ENCODE results near the gene RIF1. TPM values are rescaled to one million over a fixed set of nuclear protein-coding genes. Genes with fewer than 3 reads are reported as not detected.

Gene RIF1
- total RNA-seq, 1 experiment from 2014 or later = 123 TPM

DNA sequence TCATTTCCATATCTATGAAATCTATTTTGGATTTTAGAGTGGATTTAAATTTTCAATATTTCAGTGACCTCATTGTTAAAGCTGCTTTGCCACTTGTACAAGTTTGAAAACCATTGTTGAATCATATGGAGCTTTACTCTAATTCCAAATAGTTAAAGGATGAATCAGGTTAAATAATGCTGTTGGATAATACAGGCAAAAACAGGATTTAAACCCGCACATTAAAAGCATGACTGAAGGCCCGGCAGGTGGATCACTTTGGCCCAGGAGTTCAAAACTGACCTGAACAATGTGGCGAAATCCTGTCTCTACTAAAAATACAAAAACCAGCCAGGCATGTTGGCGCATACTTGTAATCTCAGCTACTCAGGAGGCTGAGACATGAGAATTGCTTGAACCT, 68.3 kb downstream of the RIF1 start:
- Histone ChIP-seq H3K27me3 (ENCODE audit: insufficient read depth, low read length) (no peaks in the 10 kb centered on the region), H3K14ac (ENCODE audit: insufficient read depth, low read length) (no peak overlapping the region), H3K9me3 (ENCODE audit: control insufficient read depth, low read depth, low read length) (no peaks in the 10 kb centered on the region), H4K8ac (replicated peaks; ENCODE audit: insufficient read length, low read depth, low read length) (no peak overlapping the region), H3K23ac (ENCODE audit: insufficient read length, low read depth, low read length) (no peak overlapping the region), H3K4me1 (ENCODE audit: insufficient read depth, low read length) (no peaks in the 10 kb centered on the region), H3K79me2 (ENCODE audit: insufficient read depth, low read length) (no peaks in the 10 kb centered on the region), H3K18ac (ENCODE audit: insufficient read length, low read depth, low read length) (no peak overlapping the region), H2AK5ac (ENCODE audit: insufficient read length, low read length) (no peak overlapping the region), H4K5ac (ENCODE audit: insufficient read length, low read depth, low read length) (no peak overlapping the region), H2AFZ (ENCODE audit: low read length) (no peak overlapping the region), H3K4ac (ENCODE audit: low read depth, low read length) (no peak overlapping the region), H3K27ac (ENCODE audit: insufficient read length, low read depth, low read length) (no peak overlapping the region), H3K79me1 (ENCODE audit: insufficient read depth, low read depth, low read length, poor library complexity, severe bottlenecking) (no peaks in the 10 kb centered on the region), H2BK5ac (ENCODE audit: insufficient read length, low read length) (no peak overlapping the region), H2BK15ac (ENCODE audit: low read depth, low read length) (no peak overlapping the region), H3T11ph (ENCODE audit: low read length) (no peak overlapping the region), H3K4me2 (ENCODE audit: insufficient read depth, insufficient read length, low read length) (no peak overlapping the region), H2BK120ac (ENCODE audit: low read depth, low read length, poor library complexity, severe bottlenecking) (no peak overlapping the region), H2BK20ac (ENCODE audit: low read depth, low read length, poor library complexity, severe bottlenecking) (no peak overlapping the region), H3K23me2 (ENCODE audit: insufficient read length, low read depth, low read length, poor library complexity, severe bottlenecking) (no peaks in the 10 kb centered on the region), H3K56ac (ENCODE audit: insufficient read length, low read depth, low read length) (no peak overlapping the region), H3K9ac (ENCODE audit: extremely low read depth, insufficient read length, low read length) (no peak overlapping the region), H4K20me1 (ENCODE audit: control insufficient read depth, insufficient read depth, insufficient read length) (no peaks in the 10 kb centered on the region), H2BK12ac (ENCODE audit: insufficient read length, low read depth, low read length) (no peak overlapping the region), H4K91ac (ENCODE audit: insufficient read length, low read depth, low read length) (no peak overlapping the region)
- Mint-ChIP-seq H3K4me1 (no peaks in the 10 kb centered on the region), H3K27me3 (ENCODE audit: low read depth) (no peaks in the 10 kb centered on the region), H3K9me3 (no peaks in the 10 kb centered on the region), H3K4me3 (no peak overlapping the region), H3K27ac (no peak overlapping the region), H3K36me3 (ENCODE audit: insufficient read depth in 1 of 3, low read depth in 3 of 3) (peaks cover 21 to 68% (median 57%) of the 10 kb centered on the region in 3 experiments; a peak in 6 of 7 replicates)
- TF ChIP-seq, protein P1, sequence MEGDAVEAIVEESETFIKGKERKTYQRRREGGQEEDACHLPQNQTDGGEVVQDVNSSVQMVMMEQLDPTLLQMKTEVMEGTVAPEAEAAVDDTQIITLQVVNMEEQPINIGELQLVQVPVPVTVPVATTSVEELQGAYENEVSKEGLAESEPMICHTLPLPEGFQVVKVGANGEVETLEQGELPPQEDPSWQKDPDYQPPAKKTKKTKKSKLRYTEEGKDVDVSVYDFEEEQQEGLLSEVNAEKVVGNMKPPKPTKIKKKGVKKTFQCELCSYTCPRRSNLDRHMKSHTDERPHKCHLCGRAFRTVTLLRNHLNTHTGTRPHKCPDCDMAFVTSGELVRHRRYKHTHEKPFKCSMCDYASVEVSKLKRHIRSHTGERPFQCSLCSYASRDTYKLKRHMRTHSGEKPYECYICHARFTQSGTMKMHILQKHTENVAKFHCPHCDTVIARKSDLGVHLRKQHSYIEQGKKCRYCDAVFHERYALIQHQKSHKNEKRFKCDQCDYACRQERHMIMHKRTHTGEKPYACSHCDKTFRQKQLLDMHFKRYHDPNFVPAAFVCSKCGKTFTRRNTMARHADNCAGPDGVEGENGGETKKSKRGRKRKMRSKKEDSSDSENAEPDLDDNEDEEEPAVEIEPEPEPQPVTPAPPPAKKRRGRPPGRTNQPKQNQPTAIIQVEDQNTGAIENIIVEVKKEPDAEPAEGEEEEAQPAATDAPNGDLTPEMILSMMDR (conservative IDR thresholded peaks at IDR 0.05) = no peak
- no CpG with 5 or more reads among the region's 4 CpGs for WGBS (ENCODE audit: extremely low coverage, insufficient read length, low lambda C conversion rate)
- no peak for DNase-seq
